GM08714 (cell line): ENCODE data around the gene LY6G5B.

Experiments used
- H3K4me3 ChIP-seq: fragments of 200-500 bp; sonication (Bioruptor generic); 2 replicates; pipeline ENCODE4 v1.5.1; 2014; ENCODE audit warnings: mild to moderate bottlenecking, low read length, inconsistent platforms
- ZNF274 ChIP-seq: IDR thresholded peaks from 2 replicates; pipeline ENCODE4 v1.6.1; 2012; ENCODE audit warnings: mild to moderate bottlenecking, low read depth, low read length

LY6G5B gene

DNA sequence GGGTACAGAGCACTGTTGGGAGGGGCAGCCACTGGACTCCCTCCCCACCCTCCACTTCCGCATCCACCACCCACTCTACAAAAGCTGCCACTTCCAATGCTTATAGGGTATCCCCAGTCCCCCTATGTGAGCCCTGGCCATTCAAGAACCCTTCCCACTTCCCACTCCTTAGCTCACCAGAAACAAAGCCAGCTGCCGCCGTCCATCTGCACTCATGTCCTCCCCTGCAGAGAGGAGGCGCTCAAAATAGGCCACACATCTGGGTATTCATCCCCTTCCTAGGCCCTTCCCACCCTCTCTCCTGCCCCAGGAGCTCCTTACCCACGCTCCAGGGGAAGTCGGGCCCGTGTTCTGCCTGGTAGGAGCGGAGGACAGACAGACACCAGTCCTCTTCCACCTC lies 17.5 kb downstream of the LY6G5B start:
- no peak for TF ChIP-seq ZNF274
- no peak overlapping the region for H3K4me3 ChIP-seq

DNA sequence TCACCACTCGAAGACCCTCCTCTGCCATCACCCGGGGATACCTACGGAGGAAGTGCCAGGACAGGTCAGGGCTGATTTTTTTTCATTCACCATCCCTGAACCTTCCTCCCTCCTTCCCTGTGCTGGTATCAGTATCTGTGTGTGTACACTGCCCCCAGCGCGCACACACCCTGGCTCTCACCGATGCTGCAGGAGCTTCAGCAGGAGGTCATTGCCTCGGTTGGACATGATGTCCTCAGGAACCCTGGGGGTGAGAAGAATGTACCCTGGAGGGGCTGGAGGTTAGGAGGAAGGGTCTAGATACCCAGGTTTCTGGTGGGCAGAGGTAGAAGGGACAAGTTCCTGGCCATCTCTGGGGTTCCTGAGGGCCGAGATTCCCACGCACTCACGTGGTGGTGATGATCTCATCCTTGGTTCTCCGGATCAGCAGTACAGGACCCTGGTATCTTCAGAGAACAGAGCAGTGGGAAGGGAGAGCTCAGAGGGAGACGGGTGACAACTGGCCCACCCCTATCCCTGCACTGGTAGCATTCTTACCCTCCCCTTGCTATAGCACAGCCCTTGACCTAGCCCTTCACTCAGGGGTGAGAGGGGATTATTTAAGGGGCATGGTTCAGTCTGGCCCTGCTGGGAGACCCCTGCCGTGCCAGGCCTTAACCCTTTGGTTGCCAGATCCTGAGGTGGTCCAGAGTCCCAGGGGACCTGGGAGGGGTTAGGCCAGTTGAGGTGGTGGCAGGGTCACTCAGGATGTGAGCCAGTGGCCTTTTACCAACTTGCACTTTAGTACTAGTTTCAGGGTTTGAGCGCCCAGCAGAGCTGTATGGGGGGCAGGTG lies 18.3 kb downstream of the LY6G5B start:
- no peak for TF ChIP-seq ZNF274
- H3K4me3 ChIP-seq = no peak overlapping the region

DNA sequence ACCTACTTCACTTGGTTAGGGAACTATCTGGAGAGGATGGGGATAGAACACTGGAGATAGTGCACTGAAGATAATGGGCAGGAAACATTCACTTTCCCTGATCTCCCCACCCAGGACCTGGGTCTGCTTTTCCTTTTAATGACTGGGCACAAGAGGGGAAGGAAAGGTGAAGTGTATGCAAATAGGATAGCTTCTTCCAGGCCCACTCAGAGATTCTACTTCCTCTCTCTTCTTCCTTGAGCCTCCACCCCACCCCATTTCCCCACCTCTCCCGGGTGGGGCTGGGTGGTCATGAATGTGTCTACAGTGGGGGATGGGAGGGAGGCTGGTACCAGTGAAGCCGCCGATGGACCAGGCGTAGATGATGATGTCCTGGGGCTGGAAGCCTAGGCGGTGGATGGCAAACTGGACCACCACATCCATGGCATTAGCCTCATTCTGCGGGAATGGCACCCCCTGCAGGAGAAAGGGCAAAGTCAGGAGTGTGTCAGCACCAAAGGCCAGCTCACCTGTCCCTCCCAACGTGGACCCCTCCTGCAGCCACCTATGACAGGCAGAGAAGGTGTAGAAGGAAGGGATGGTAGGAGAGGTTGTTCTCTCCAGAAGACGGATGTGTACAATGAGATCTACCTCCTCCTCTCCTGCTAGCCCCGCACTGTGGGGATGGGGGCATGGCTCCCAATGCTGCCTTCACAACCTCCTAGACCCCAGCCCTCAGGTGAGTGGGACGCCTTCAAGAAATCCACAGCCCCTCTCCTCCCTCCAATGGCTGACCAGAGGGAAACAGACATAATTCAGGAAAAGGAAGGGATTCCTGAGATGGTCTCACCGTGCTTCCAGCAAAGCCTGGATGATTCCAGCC lies 19.7 kb downstream of the LY6G5B start:
- H3K4me3 ChIP-seq = no peak overlapping the region
- TF ChIP-seq ZNF274 = no peak

DNA sequence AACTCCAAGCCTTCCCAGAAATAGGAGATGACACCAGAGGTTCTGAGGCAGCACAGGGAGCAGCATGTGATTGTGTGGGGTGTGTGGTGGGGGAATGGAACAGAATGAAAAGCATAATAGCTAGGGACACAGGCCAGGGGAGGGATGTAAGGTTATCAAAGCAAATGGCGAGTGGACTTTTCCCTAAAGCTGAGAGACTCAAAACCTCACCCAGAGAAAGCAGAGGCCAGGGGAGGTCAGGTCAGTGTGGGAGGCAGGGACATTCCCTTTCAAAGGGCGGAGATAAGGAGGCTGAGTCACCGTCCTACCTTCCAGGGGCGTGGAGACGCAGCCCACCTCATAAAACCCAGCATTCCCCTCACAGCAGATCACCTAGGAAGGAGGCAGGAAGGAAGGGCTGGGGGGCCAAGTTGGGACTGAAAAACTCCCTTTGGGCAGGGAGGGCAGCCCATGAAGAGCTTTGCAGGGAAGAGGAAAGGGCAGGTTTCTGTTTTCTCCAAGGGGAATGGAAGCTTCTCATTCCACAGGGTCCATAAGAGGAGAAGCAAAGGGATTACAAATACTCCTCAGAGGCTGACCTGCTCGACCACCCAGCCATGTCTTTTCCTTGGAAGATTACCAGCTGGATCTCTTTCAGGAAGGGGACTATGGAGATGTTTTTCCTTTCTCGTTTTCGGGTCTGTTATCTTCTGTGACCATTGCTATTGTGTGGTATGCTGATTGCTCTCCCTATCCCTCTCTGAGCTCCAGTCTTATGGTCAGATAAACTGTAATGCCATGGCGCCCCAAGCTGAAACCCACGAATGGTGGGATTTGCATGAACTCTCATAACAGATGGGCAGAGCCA lies 20.7 kb downstream of the LY6G5B start:
- H3K4me3 ChIP-seq = no peak overlapping the region
- TF ChIP-seq ZNF274 = no peak

DNA sequence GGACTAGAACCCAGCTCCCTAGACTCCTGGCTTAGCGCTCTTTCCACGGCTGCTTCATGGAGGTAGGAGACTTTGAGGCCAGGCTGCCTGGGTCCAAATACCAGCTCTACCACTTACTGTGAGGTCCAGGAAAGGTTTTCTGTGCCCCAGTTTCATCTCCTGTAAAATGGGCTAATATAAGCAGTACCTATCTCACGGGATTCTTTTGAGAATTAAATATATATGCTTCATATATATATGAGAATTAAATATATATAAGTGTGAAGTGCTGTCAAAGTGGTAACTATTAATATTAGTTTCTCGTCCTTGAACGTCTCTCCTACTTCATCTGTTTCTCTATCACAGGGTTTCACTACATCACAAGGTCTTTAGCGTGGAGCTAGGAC lies 21.3 kb downstream of the LY6G5B start:
- TF ChIP-seq ZNF274 = no peak
- H3K4me3 ChIP-seq = no peak overlapping the region

DNA sequence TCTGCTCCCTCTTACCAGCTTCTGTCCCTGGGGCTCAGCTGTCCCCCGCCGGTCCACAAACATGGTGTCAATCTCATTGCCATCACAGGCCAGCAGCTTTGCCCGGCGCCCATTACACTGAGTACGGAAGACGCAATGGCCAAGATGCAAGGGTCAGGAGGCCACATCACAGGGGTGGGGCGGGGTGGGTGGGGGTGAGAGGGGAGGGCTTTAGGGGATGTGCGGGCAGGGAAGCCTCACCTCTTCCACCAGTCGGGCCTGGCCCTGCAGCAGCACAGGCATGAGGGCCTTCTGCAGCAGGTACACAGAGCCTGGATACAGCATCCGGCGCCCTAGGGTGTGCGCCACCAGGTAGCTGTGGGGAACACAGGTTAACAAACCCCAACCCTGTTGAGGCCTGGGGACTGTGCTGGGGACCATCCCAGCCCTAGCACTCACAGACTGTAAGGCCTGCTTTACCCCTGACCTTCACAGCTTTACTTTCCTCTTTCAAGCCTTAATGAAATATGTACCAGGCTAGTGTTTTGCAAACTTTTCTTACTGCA lies 21.9 kb downstream of the LY6G5B start:
- H3K4me3 ChIP-seq = no peak overlapping the region
- no peak for TF ChIP-seq ZNF274

DNA sequence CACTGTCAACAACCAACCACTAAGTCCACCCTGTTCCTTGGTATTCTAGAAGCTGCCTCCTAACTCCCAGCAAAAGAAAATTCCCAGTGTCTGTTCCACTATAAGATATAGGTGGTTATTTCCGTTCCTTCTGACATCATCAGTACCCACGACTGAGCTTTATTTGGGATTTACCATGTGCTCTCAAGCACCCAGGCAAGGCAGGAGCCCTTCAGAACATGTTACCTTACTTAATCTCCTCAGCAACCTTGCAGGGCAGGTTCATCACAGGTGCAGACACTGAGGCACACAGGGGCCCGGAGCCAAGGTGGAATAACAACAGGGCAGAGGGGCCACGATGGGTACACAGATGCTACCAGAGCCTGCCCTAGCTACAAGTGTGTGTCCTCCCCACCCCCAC lies 22.6 kb downstream of the LY6G5B start:
- no peak for TF ChIP-seq ZNF274
- no peak overlapping the region for H3K4me3 ChIP-seq

DNA sequence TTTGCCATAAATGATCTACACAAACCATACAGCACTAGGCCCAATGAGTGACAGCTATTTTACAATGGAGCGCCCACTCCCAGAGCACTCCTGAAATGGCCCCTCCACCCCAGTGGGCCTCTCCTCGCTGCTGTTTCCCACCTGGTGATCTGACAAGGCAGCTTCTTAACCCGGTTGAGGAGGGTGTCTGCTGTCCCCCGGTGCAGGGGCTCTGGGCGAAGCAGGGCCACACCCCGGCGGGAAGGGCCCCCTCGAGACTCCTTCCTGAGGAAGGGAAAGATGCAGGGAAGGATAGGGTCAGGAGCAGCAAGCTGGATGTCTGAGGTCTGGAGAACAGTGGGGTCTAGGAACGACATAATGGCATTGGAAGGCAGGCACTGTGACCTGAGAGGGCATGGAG lies 23.1 kb downstream of the LY6G5B start:
- no peak overlapping the region for H3K4me3 ChIP-seq
- no peak for TF ChIP-seq ZNF274

DNA sequence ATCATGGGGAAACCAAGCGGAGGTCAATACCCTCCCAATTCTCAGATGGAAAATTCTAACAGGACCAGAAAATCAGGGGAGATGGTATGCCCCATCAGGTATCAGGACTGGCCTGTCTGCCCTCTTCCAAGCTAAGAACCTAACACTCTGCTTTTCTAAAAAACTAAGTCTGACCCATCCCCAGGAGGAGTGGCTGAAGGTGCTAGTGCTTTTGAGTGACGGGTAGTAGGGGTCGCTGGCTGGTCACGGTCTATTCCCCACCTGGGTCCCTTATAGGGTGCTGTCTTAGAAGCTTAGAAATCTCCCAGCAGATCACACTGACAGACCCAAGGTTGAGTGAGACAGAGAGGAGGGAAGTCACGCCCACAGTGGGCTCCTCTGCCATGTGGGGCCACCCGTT lies 23.8 kb downstream of the LY6G5B start:
- no peak for TF ChIP-seq ZNF274
- no peak overlapping the region for H3K4me3 ChIP-seq

DNA sequence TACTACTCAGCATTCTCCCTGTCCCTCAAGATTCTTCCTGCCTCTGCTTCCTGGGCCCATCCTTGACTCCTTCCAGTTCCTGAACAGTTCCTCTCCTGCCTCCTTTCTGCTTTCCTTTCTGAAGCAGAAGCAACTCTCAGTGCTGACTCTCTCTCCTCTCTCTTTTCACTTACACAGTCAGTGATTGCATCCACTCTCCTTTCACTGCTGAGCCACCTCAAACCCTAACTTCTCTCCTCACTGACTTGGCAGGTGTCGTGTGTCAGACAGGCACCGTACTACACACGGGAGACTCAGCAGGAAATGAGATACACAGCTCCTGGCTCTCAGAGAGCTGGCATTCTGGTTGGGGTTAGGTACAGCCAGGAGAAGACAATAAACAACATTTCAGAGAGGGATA lies 27.8 kb downstream of the LY6G5B start:
- no peak for TF ChIP-seq ZNF274
- H3K4me3 ChIP-seq = no peak overlapping the region

DNA sequence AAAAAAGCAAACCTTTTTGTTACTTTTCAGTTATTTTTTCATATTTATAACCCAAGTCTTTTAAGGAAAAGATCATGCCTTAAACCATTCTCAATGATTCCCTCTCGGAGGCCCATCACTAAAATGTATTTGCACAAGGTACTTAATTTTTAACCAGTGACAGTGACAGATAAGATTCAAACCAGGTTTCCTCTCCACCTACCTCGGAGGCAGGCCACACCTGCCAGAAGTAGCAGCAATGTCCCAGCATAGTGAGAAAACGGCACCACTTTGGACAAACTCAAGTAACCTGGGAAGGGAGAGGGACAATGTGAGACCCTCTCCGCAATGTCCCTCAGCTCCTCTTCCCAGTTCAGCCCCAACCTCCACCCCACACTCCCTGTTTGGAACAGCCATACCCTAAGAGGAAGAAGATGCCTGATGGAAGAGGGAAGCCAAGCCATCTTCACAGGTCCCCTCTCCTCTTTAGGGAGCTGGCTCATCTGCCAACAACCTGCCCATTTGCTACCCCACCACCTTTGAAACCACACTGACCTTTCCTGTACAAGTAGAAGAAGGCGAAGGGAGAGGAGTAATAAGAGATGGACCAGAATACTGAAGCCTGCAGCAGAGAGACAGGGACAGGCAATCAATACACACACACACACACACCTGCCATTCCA lies 31.1 kb downstream of the LY6G5B start:
- TF ChIP-seq ZNF274 = no peak
- H3K4me3 ChIP-seq = no peak overlapping the region

DNA sequence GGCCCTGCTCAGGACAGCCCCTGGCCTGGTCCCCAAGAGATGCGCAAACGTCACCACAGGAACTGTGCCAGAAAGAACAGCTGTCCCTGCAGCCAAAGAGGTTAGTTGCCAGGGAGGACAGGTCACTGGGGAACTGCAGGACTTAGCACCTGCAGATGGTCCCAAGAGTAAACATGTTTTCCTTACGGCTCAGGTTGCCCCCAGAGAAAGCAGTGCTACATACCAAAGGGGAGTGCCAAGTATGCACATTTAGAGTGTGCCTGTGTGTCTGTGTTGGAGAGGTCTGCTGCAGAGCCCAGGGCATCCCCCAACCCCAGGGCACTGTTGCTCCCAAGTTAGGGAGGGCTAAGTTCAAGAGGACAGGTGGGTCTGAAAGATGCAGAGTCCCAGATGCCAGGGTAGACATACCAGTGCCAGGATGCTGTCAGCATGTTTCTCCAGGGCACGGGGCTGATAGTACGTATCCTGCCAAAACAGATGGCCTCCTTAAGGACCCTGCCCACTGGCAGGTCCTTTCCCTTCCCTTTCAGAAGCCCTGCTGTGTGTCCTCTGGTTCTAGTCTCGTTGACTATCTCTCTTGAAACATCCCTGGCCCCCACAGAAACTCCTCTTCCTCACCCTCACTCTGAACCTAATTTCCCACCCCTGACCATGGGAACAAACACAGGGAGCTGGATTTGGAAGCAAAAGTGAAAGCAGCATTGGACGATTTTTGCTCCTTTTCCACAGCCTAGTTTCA lies 32.1 kb downstream of the LY6G5B start:
- peak overlapping the region; percentile 94 for H3K4me3 ChIP-seq
- no peak for TF ChIP-seq ZNF274

DNA sequence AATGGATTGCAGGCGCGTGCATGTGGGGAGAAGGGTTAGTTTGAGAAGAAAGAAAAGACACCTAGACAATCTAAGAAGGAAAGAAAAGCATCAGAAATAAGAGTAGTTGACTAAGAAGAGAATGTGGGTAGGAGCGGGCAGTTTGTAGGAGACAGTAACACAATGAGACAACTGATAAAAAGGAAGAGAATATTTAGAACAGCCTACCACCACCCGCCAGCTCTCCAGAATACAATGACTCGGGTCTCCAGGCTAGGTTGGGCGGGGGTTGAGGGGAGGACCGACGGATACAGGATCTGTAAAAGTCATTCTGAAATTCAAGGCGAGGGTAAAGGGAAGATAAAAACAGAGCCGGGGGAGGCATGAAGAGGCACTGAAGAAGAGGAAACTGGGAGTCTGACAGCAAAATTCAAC lies 32.6 kb downstream of the LY6G5B start:
- TF ChIP-seq ZNF274 = no peak
- peak overlapping the region; percentile 94 for H3K4me3 ChIP-seq
